ENCODE measurements around the gene CDK5RAP1.

The CDK5RAP1 gene

GRCh38 chr20:33401184-33401920 is at the start of gene CDK5RAP1:
Gene CDK5RAP1, minus strand, starts transcription at chr20:33401519. Its CDS starts 4,455 bp downstream, at chr20:33397064.
- no peak for TF ChIP-seq CTCF (IDR thresholded peaks at IDR 0.05; ENCODE audit: low read depth, low read length, missing control alignments)
- in situ Hi-C loops (cut with HindIII; ENCODE audit: low pct_ligation_motif_present, low sequenced_read_pairs), result no loop called here
- H3K4me3 ChIP-seq (ENCODE audit: low read depth, low read length), result peak within 1 kb of the TSS; percentile 99
- H3K36me3 ChIP-seq (replicated peaks), result no peaks in the 10 kb centered on the region
- H3K27me3 ChIP-seq (replicated peaks), result no peaks in the 10 kb centered on the region
- DNase-seq, result peak; percentile 87
- H3K27ac ChIP-seq, result peak within 1 kb of the TSS; percentile 29

GRCh38 chr20:33450867-33451266 is 49.5 kb upstream of the CDK5RAP1 start:
- TF ChIP-seq CTCF (IDR thresholded peaks at IDR 0.05; ENCODE audit: low read depth, low read length, missing control alignments), result no peak
- Histone ChIP-seq H3K36me3 (replicated peaks) (no peaks in the 10 kb centered on the region), H3K4me3 (ENCODE audit: low read depth, low read length) (no peak overlapping the region), H3K27me3 (replicated peaks) (no peaks in the 10 kb centered on the region), H3K27ac (no peak overlapping the region)
- in situ Hi-C loops (cut with HindIII; ENCODE audit: low pct_ligation_motif_present, low sequenced_read_pairs), result no loop called here
- DNase-seq, result peak; percentile 69

GRCh38 chr20:33445881-33446625 is 44.7 kb upstream of the CDK5RAP1 start:
- Histone ChIP-seq H3K27me3 (replicated peaks) (no peaks in the 10 kb centered on the region), H3K36me3 (replicated peaks) (no peaks in the 10 kb centered on the region), H3K4me3 (ENCODE audit: low read depth, low read length) (no peak overlapping the region), H3K27ac (no peak overlapping the region)
- TF ChIP-seq CTCF (IDR thresholded peaks at IDR 0.05; ENCODE audit: low read depth, low read length, missing control alignments), result no peak
- in situ Hi-C loops (cut with HindIII; ENCODE audit: low pct_ligation_motif_present, low sequenced_read_pairs), result no loop called here
- DNase-seq, result no peak

- H3K36me3 ChIP-seq (replicated peaks), result no peaks in the 10 kb centered on the region
- no peak overlapping the region for H3K27ac ChIP-seq
- in situ Hi-C loops (cut with HindIII; ENCODE audit: low pct_ligation_motif_present, low sequenced_read_pairs), result no loop called here
- H3K27me3 ChIP-seq (replicated peaks), result no peaks in the 10 kb centered on the region
- peak; percentile 44 for TF ChIP-seq CTCF (IDR thresholded peaks at IDR 0.05; ENCODE audit: low read depth, low read length, missing control alignments)
- H3K4me3 ChIP-seq (ENCODE audit: low read depth, low read length), result no peak overlapping the region
- DNase-seq, result no peak
Observed at GRCh38 chr20:33444797-33445560, 43.7 kb upstream of the CDK5RAP1 start.

GRCh38 chr20:33443512-33444239 is 42.4 kb upstream of the CDK5RAP1 start, which contains the start of gene SNTA1:
Gene SNTA1, minus strand, starts transcription at chr20:33443763. Its CDS starts 143 bp downstream, at chr20:33443620.
- Histone ChIP-seq H3K36me3 (replicated peaks) (no peaks in the 10 kb centered on the region), H3K27me3 (replicated peaks) (no peaks in the 10 kb centered on the region), H3K27ac (no peak within 1 kb of the TSS), H3K4me3 (ENCODE audit: low read depth, low read length) (peak within 1 kb of the TSS; percentile 72)
- peak; percentile 32 for DNase-seq
- no peak for TF ChIP-seq CTCF (IDR thresholded peaks at IDR 0.05; ENCODE audit: low read depth, low read length, missing control alignments)
- in situ Hi-C loops (cut with HindIII; ENCODE audit: low pct_ligation_motif_present, low sequenced_read_pairs), result no loop called here
